Ishikawa (cell line): ENCODE data around the gene KRT33A.

ENCODE experiments used
- CEBPB ChIP-seq: IDR thresholded peaks from 2 replicates; pipeline ENCODE4 v1.6.1; 2012
- CREB1 ChIP-seq: IDR thresholded peaks from 2 replicates; pipeline ENCODE4 v1.6.1; 2012; ENCODE audit warnings: low read depth
- EGR1 ChIP-seq: IDR thresholded peaks from 2 replicates; pipeline ENCODE4 v1.6.1; 2012
- EP300 ChIP-seq: IDR thresholded peaks from 2 replicates; pipeline ENCODE4 v1.6.1; 2012; ENCODE audit warnings: borderline replicate concordance
- FOXM1 ChIP-seq: IDR thresholded peaks from 2 replicates; pipeline ENCODE4 v1.6.1; 2012; ENCODE audit warnings: low read depth, borderline replicate concordance
- MAX ChIP-seq: IDR thresholded peaks from 2 replicates; pipeline ENCODE4 v1.6.1; 2012
- RAD21 ChIP-seq: IDR thresholded peaks from 2 replicates; pipeline ENCODE4 v1.6.1; 2012; ENCODE audit warnings: low read depth
- REST ChIP-seq: IDR thresholded peaks from 2 replicates; pipeline ENCODE4 v1.6.1; 2012; ENCODE audit warnings: low read depth, mild to moderate bottlenecking
- TAF1 ChIP-seq: IDR thresholded peaks from 2 replicates; pipeline ENCODE4 v1.6.1; 2012; ENCODE audit warnings: low read depth, mild to moderate bottlenecking
- TCF12 ChIP-seq: IDR thresholded peaks from 2 replicates; pipeline ENCODE4 v1.6.1; 2012; ENCODE audit warnings: low read depth
- TEAD4 ChIP-seq: IDR thresholded peaks from 2 replicates; pipeline ENCODE4 v1.6.1; 2012
- USF1 ChIP-seq: IDR thresholded peaks from 2 replicates; pipeline ENCODE4 v1.6.1; 2012
- YY1 ChIP-seq: IDR thresholded peaks from 2 replicates; pipeline ENCODE4 v1.6.1; 2012; ENCODE audit warnings: low read depth
- ZBTB7A ChIP-seq: IDR thresholded peaks from 2 replicates; pipeline ENCODE4 v1.6.1; 2012; ENCODE audit warnings: low read depth

GRCh38 chr17:41383690-41384089 is 33.1 kb upstream of the KRT33A start:
- TF ChIP-seq TAF1 (no peak), REST (no peak), FOXM1 (no peak), TCF12 (no peak), TEAD4 (no peak), RAD21 (no peak), CEBPB (peak; percentile 51), ZBTB7A (no peak), EP300 (no peak), EGR1 (no peak), MAX (no peak), YY1 (no peak), USF1 (no peak), CREB1 (no peak)
